Cardiac muscle cell (in vitro differentiated cells and primary cell): ENCODE data around the gene EXOC6B. TPM values are rescaled to one million over a fixed set of nuclear protein-coding genes. Genes with fewer than 3 reads are reported as not detected.
A peak's percentile ranks its signal among the peaks of the same experiment; 100 is the strongest.

Experiments used
- DNase-seq, 2 donors: peaks; one replicate each; pipeline versions ENCODE4 v3.0.0 to v3.0.0-alpha.2; 2010 to 2017; ENCODE audit warnings: low read depth in 1 of 2, low spot score in 1 of 2
- H3K27ac ChIP-seq: fragments of 200-600 bp; sonication (generic); 2 replicates; pipeline ENCODE4 v1.5.1; 2016
- H3K27me3 ChIP-seq: fragments of 200-600 bp; sonication (generic); 2 replicates; pipeline ENCODE4 v1.6.0; 2016; ENCODE audit warnings: control low read depth
- H3K36me3 ChIP-seq: fragments of 200-600 bp; sonication (generic); 2 replicates; pipeline ENCODE4 v1.5.1; 2016; ENCODE audit warnings: control low read depth
- H3K4me1 ChIP-seq: fragments of 200-600 bp; sonication (generic); 2 replicates; pipeline ENCODE4 v1.8.1; 2017; ENCODE audit warnings: low read depth, mild to moderate bottlenecking, mixed run types
- H3K4me3 ChIP-seq: fragments of 200-600 bp; sonication (generic); 2 replicates; pipeline ENCODE4 v1.5.1; 2016; ENCODE audit warnings: mild to moderate bottlenecking
- H3K9me3 ChIP-seq: fragments of 200-600 bp; sonication (generic); 2 replicates; pipeline ENCODE4 v1.5.1; 2017; ENCODE audit warnings: low read depth, mild to moderate bottlenecking, control low read depth
- CTCF ChIP-seq: IDR thresholded peaks from 2 replicates; pipeline ENCODE4 v1.5.1; 2012; ENCODE audit warnings: low read depth, mild to moderate bottlenecking, low read length
- polyA plus RNA-seq: library from polyadenylated mRNA; unstranded; fragments of >200 nt; fragmentation: Nextera tagmentation; extraction: Ambion mirVana; gene quantifications from 2 replicates; pipeline ENCODE4 v1.2.1, GENCODE V29; 2016
- total RNA-seq: library from RNA; depleted of rRNA; stranded (reverse); fragments of >200 nt; gene quantifications from 2 replicates; pipeline ENCODE4 v1.2.3, GENCODE V29; 2016

EXOC6B gene
- total and polyA plus RNA-seq, 2 experiments from 2014 or later = 21.7 to 23.9 TPM

GRCh38 chr2:72176281-72176680 is 649.6 kb downstream of the EXOC6B start:
- H3K27me3 ChIP-seq = no peaks in the 10 kb centered on the region
- H3K27ac ChIP-seq = no peak overlapping the region
- H3K4me3 ChIP-seq = no peak overlapping the region
- no peaks in the 10 kb centered on the region for H3K9me3 ChIP-seq
- TF ChIP-seq CTCF = no peak
- H3K4me1 ChIP-seq = no peaks in the 10 kb centered on the region
- no peaks in the 10 kb centered on the region for H3K36me3 ChIP-seq
- no peak for DNase-seq

GRCh38 chr2:72175636-72176035 is 650.2 kb downstream of the EXOC6B start:
- H3K27ac ChIP-seq = no peak overlapping the region
- TF ChIP-seq CTCF = no peak
- no peak for DNase-seq

GRCh38 chr2:72173640-72174321 is 652.1 kb downstream of the EXOC6B start:
- Histone ChIP-seq H3K27ac (no peak overlapping the region), H3K27me3 (no peaks in the 10 kb centered on the region), H3K4me3 (no peak overlapping the region), H3K36me3 (no peaks in the 10 kb centered on the region), H3K9me3 (no peaks in the 10 kb centered on the region), H3K4me1 (no peaks in the 10 kb centered on the region)
- no peak for TF ChIP-seq CTCF
- DNase-seq = peak in 1 of 2 donors; percentile 68

More at GRCh38 chr2:72175636-72176035, 650.2 kb downstream of the EXOC6B start:
- Histone ChIP-seq H3K4me3 (no peak overlapping the region), H3K27me3 (no peaks in the 10 kb centered on the region), H3K9me3 (no peaks in the 10 kb centered on the region), H3K36me3 (no peaks in the 10 kb centered on the region), H3K4me1 (no peaks in the 10 kb centered on the region)

- H3K9me3 ChIP-seq = no peaks in the 10 kb centered on the region
- DNase-seq = no peak
- no peaks in the 10 kb centered on the region for H3K27me3 ChIP-seq
- no peaks in the 10 kb centered on the region for H3K4me1 ChIP-seq
- no peak overlapping the region for H3K27ac ChIP-seq
- H3K4me3 ChIP-seq = no peak overlapping the region
- H3K36me3 ChIP-seq = no peaks in the 10 kb centered on the region
- no peak for TF ChIP-seq CTCF
Measured at GRCh38 chr2:72172478-72172877, 653.4 kb downstream of the EXOC6B start.

- peak in 1 of 2 donors; percentile 32 for DNase-seq
- H3K4me3 ChIP-seq = no peak overlapping the region
- H3K27ac ChIP-seq = no peak overlapping the region
- no peaks in the 10 kb centered on the region for H3K36me3 ChIP-seq
- TF ChIP-seq CTCF = no peak
- H3K9me3 ChIP-seq = no peaks in the 10 kb centered on the region
- H3K27me3 ChIP-seq = no peaks in the 10 kb centered on the region
- H3K4me1 ChIP-seq = no peaks in the 10 kb centered on the region
Measured at GRCh38 chr2:72166279-72166678, 659.6 kb downstream of the EXOC6B start.
